ENCODE data around the gene ZNF423.
A peak's percentile ranks its signal among the peaks of the same experiment; 100 is the strongest.

The ZNF423 gene

DNA sequence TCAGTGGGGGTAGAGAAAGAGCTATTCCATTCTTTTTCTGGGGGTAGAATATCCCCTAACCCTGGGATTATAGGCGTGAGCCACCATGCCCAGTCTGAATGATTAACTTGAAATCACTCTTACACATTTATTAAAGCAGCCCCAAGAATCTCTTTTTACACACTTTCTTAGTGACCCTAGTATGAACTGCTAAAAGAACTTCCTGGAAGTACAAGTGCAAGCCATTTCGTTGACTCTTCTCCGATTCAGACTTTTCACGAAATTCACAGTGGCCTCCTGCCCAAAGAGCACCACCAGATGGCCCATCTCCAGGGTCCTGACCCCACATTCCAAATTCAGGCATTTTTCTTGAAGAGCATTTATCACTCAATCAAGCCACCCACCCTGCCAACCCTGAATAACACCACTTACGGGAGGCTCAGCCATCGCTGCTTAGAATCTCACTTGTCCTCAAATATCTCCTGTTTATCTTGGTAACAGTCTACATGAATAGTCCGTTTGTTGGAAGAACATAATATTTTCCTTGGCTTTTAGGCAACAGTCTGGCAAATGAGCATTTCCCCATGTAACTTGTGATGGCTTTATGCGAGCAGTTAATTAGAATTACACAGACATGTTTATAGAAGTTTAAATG lies 28.0 kb downstream of the ZNF423 start:
- no peaks in the 10 kb centered on the region for H3K36me3 ChIP-seq (ENCODE audit: control insufficient read depth in 1 of 2, insufficient read depth in 2 of 2, low read depth in 1 of 2, low read length in 2 of 2)
- H2BK12ac ChIP-seq (ENCODE audit: low read length in 2 of 2): no peak overlapping the region
- H3K9me3 ChIP-seq (ENCODE audit: control insufficient read depth, low read length): no peaks in the 10 kb centered on the region
- H3K14ac ChIP-seq (ENCODE audit: low read length in 2 of 2): no peak overlapping the region
- no peak overlapping the region for H3K18ac ChIP-seq (ENCODE audit: low read depth in 1 of 2, low read length in 2 of 2)
- H2BK120ac ChIP-seq (ENCODE audit: low read depth, low read length): no peak overlapping the region
- H4K8ac ChIP-seq (ENCODE audit: low read length): no peak overlapping the region
- H3K4ac ChIP-seq (ENCODE audit: low read depth in 1 of 2, low read length in 2 of 2): no peak overlapping the region
- no peak overlapping the region for H4K91ac ChIP-seq (ENCODE audit: low read length)
- H3K27ac ChIP-seq (ENCODE audit: low read length, poor library complexity, severe bottlenecking): no peak overlapping the region
- WGBS: 56% methylated on average over 7 of the region's 8 CpGs
- no peak overlapping the region for H3K4me3 ChIP-seq (ENCODE audit: insufficient read depth in 1 of 2, low read depth in 1 of 2, low read length in 2 of 2)
- no peak overlapping the region for H2AFZ ChIP-seq (ENCODE audit: low read depth, low read length)
- no peak overlapping the region for H2AK5ac ChIP-seq (ENCODE audit: low read length, severe bottlenecking)
- H3K27me3 ChIP-seq (ENCODE audit: control insufficient read depth in 1 of 2, insufficient read depth in 1 of 2, low read length in 2 of 2): peaks cover 0 to 9% of the 10 kb centered on the region in 2 experiments
- peaks cover 4% of the 10 kb centered on the region for H3K4me1 ChIP-seq (ENCODE audit: control insufficient read depth, insufficient read depth, low read depth, low read length)
- H3K9ac ChIP-seq (ENCODE audit: low read length): no peak overlapping the region
- no peak overlapping the region for H3K23ac ChIP-seq (ENCODE audit: low read length in 2 of 2)
- no peak for DNase-seq
- H3K79me1 ChIP-seq (replicated peaks; ENCODE audit: low read length, poor library complexity, severe bottlenecking): peaks cover 15% of the 10 kb centered on the region
- no peak overlapping the region for H2BK15ac ChIP-seq (ENCODE audit: low read depth, poor library complexity, severe bottlenecking)
- H2BK5ac ChIP-seq (ENCODE audit: low read depth, low read length, poor library complexity, severe bottlenecking): no peak overlapping the region
- no peak overlapping the region for H3K4me2 ChIP-seq (ENCODE audit: low read length, poor library complexity, severe bottlenecking)

- H3K27me3 ChIP-seq (ENCODE audit: control insufficient read depth in 1 of 2, insufficient read depth in 1 of 2, low read length in 2 of 2): peaks cover 0 to 9% of the 10 kb centered on the region in 2 experiments
- H3K79me1 ChIP-seq (replicated peaks; ENCODE audit: low read length, poor library complexity, severe bottlenecking): peaks cover 12% of the 10 kb centered on the region
- H2BK12ac ChIP-seq (ENCODE audit: low read length in 2 of 2): no peak overlapping the region
- no peak for DNase-seq
- 79% methylated on average over 4 of the region's 5 CpGs for WGBS
- H2BK15ac ChIP-seq (ENCODE audit: low read depth, poor library complexity, severe bottlenecking): no peak overlapping the region
- H4K91ac ChIP-seq (ENCODE audit: low read length): no peak overlapping the region
- no peak overlapping the region for H3K9ac ChIP-seq (ENCODE audit: low read length)
- H2AK5ac ChIP-seq (ENCODE audit: low read length, severe bottlenecking): no peak overlapping the region
- peak overlapping the region in 1 of 2 experiments; percentile 50 for H3K14ac ChIP-seq (ENCODE audit: low read length in 2 of 2)
- H3K36me3 ChIP-seq (ENCODE audit: control insufficient read depth in 1 of 2, insufficient read depth in 2 of 2, low read depth in 1 of 2, low read length in 2 of 2): peaks cover 0 to 4% of the 10 kb centered on the region in 2 experiments
- H2BK120ac ChIP-seq (ENCODE audit: low read depth, low read length): no peak overlapping the region
- no peak overlapping the region for H2AFZ ChIP-seq (ENCODE audit: low read depth, low read length)
- H3K9me3 ChIP-seq (ENCODE audit: control insufficient read depth, low read length): no peaks in the 10 kb centered on the region
- no peak overlapping the region for H2BK5ac ChIP-seq (ENCODE audit: low read depth, low read length, poor library complexity, severe bottlenecking)
- H3K18ac ChIP-seq (ENCODE audit: low read depth in 1 of 2, low read length in 2 of 2): no peak overlapping the region
- H3K23ac ChIP-seq (ENCODE audit: low read length in 2 of 2): no peak overlapping the region
- no peak overlapping the region for H3K27ac ChIP-seq (ENCODE audit: low read length, poor library complexity, severe bottlenecking)
- no peak overlapping the region for H4K8ac ChIP-seq (ENCODE audit: low read length)
- H3K4me2 ChIP-seq (ENCODE audit: low read length, poor library complexity, severe bottlenecking): no peak overlapping the region
- H3K4me3 ChIP-seq (ENCODE audit: insufficient read depth in 1 of 2, low read depth in 1 of 2, low read length in 2 of 2): no peak overlapping the region
- peaks cover 4% of the 10 kb centered on the region for H3K4me1 ChIP-seq (ENCODE audit: control insufficient read depth, insufficient read depth, low read depth, low read length)
- no peak overlapping the region for H3K4ac ChIP-seq (ENCODE audit: low read depth in 1 of 2, low read length in 2 of 2)
Measured at GRCh38 chr16:49826515-49826914, 29.4 kb downstream of the ZNF423 start.

GRCh38 chr16:49825041-49825440 lies 30.9 kb downstream of the ZNF423 start:
- Histone ChIP-seq H2BK120ac (ENCODE audit: low read depth, low read length) (no peak overlapping the region), H3K18ac (ENCODE audit: low read depth in 1 of 2, low read length in 2 of 2) (no peak overlapping the region), H3K9me3 (ENCODE audit: control insufficient read depth, low read length) (no peaks in the 10 kb centered on the region), H2BK12ac (ENCODE audit: low read length in 2 of 2) (no peak overlapping the region), H2BK5ac (ENCODE audit: low read depth, low read length, poor library complexity, severe bottlenecking) (no peak overlapping the region), H3K79me1 (replicated peaks; ENCODE audit: low read length, poor library complexity, severe bottlenecking) (peaks cover 8% of the 10 kb centered on the region), H3K9ac (ENCODE audit: low read length) (no peak overlapping the region), H3K14ac (ENCODE audit: low read length in 2 of 2) (no peak overlapping the region), H3K4ac (ENCODE audit: low read depth in 1 of 2, low read length in 2 of 2) (no peak overlapping the region), H3K4me1 (ENCODE audit: control insufficient read depth, insufficient read depth, low read depth, low read length) (peaks cover 4% of the 10 kb centered on the region), H4K8ac (ENCODE audit: low read length) (no peak overlapping the region), H2AFZ (ENCODE audit: low read depth, low read length) (no peak overlapping the region), H3K36me3 (ENCODE audit: control insufficient read depth in 1 of 2, insufficient read depth in 2 of 2, low read depth in 1 of 2, low read length in 2 of 2) (peaks cover 0 to 7% of the 10 kb centered on the region in 2 experiments), H3K27me3 (ENCODE audit: control insufficient read depth in 1 of 2, insufficient read depth in 1 of 2, low read length in 2 of 2) (peaks cover 0 to 9% of the 10 kb centered on the region in 2 experiments), H3K27ac (ENCODE audit: low read length, poor library complexity, severe bottlenecking) (no peak overlapping the region), H3K23ac (ENCODE audit: low read length in 2 of 2) (no peak overlapping the region), H4K91ac (ENCODE audit: low read length) (no peak overlapping the region), H3K4me2 (ENCODE audit: low read length, poor library complexity, severe bottlenecking) (no peak overlapping the region), H2BK15ac (ENCODE audit: low read depth, poor library complexity, severe bottlenecking) (no peak overlapping the region), H3K4me3 (ENCODE audit: insufficient read depth in 1 of 2, low read depth in 1 of 2, low read length in 2 of 2) (no peak overlapping the region), H2AK5ac (ENCODE audit: low read length, severe bottlenecking) (no peak overlapping the region)
- no CpG with 5 or more reads among the region's 1 CpG for WGBS
- DNase-seq: no peak

DNA sequence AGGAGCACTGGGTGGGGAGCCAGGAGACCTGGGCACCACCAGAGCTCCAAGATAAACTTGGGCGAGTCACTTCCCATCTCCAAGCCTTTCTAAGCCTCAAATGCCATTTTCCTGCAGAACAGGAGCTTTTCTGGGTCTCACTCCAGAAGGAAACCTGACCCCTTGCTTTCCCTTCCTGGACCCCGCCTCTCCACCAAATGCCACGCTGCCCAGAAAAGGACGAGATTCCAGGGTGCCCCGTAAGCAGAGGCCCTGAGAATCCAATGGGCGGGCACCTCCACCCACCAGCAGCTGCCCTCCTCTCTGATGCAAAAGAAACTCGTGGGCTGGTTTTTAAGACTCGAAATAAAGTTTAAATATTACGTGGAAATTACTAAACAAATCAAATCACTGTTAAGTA lies 31.3 kb downstream of the ZNF423 start:
- Histone ChIP-seq H3K4ac (ENCODE audit: low read depth in 1 of 2, low read length in 2 of 2) (peak overlapping the region in 1 of 2 experiments; percentile 28), H3K23ac (ENCODE audit: low read length in 2 of 2) (no peak overlapping the region), H3K4me1 (ENCODE audit: control insufficient read depth, insufficient read depth, low read depth, low read length) (peaks cover 4% of the 10 kb centered on the region), H3K4me2 (ENCODE audit: low read length, poor library complexity, severe bottlenecking) (no peak overlapping the region), H3K18ac (ENCODE audit: low read depth in 1 of 2, low read length in 2 of 2) (no peak overlapping the region), H3K4me3 (ENCODE audit: insufficient read depth in 1 of 2, low read depth in 1 of 2, low read length in 2 of 2) (no peak overlapping the region), H2AFZ (ENCODE audit: low read depth, low read length) (no peak overlapping the region), H2BK120ac (ENCODE audit: low read depth, low read length) (no peak overlapping the region), H3K79me1 (replicated peaks; ENCODE audit: low read length, poor library complexity, severe bottlenecking) (peaks cover 8% of the 10 kb centered on the region), H3K36me3 (ENCODE audit: control insufficient read depth in 1 of 2, insufficient read depth in 2 of 2, low read depth in 1 of 2, low read length in 2 of 2) (peaks cover 0 to 7% of the 10 kb centered on the region in 2 experiments), H2BK15ac (ENCODE audit: low read depth, poor library complexity, severe bottlenecking) (no peak overlapping the region), H3K27ac (ENCODE audit: low read length, poor library complexity, severe bottlenecking) (no peak overlapping the region), H3K27me3 (ENCODE audit: control insufficient read depth in 1 of 2, insufficient read depth in 1 of 2, low read length in 2 of 2) (peaks cover 0 to 9% of the 10 kb centered on the region in 2 experiments), H4K8ac (ENCODE audit: low read length) (no peak overlapping the region), H2AK5ac (ENCODE audit: low read length, severe bottlenecking) (no peak overlapping the region), H2BK5ac (ENCODE audit: low read depth, low read length, poor library complexity, severe bottlenecking) (no peak overlapping the region), H4K91ac (ENCODE audit: low read length) (no peak overlapping the region), H3K9me3 (ENCODE audit: control insufficient read depth, low read length) (no peaks in the 10 kb centered on the region), H3K14ac (ENCODE audit: low read length in 2 of 2) (peak overlapping the region in 1 of 2 experiments; percentile 79), H2BK12ac (ENCODE audit: low read length in 2 of 2) (no peak overlapping the region), H3K9ac (ENCODE audit: low read length) (no peak overlapping the region)
- DNase-seq: no peak
- 75% methylated on average over 6 of the region's 9 CpGs for WGBS

Measured in mesenchymal stem cell (in vitro differentiated cells and primary cell).